SH-SY5Y (cell line): ENCODE results near the gene FMO5.

Source experiments
- GATA2 ChIP-seq: IDR thresholded peaks from 2 replicates; pipeline ENCODE4 v1.6.1; 2011; ENCODE audit warnings: mild to moderate bottlenecking, low read depth, low read length
- GATA3 ChIP-seq: IDR thresholded peaks from 2 replicates; pipeline ENCODE4 v1.6.1; 2011; ENCODE audit warnings: low read depth, mild to moderate bottlenecking, low read length, moderate library complexity

GRCh38 chr1:147216124-147216523, 9.0 kb downstream of the FMO5 start:
- TF ChIP-seq GATA2 (no peak), GATA3 (no peak)
